ENCODE measurements around the gene TAF4. TPM values are rescaled to one million over a fixed set of nuclear protein-coding genes. Genes with fewer than 3 reads are reported as not detected.

TAF4 gene
- total and polyA plus RNA-seq, 2 donors from 2014 or later = 3.7 to 18.4 TPM

DNA sequence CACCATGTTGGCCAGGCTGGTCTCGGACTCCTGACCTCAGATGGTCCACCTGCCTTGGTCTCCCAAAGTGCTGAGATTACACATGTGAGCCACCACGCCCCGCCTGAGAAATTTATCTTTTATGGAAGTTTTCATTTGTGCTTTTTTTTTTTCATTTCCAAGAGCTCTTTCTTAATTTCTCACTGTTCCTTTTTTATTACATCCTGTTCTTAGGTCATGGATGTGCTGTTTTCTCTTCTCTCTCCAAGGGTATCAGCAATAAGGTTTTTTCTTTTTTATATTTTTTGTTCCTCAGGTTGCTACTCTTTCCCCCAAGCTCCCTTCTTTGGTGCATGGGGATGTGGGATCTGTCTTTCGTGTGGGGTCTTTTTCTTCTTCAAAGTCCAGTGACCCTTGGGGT, 35.4 kb upstream of the TAF4 start:
- Histone ChIP-seq H3K36me3 (ENCODE audit: control insufficient read depth in 2 of 3, insufficient read depth in 3 of 3, low read length in 3 of 3) (no peaks in the 10 kb centered on the region), H3K9me3 (ENCODE audit: control insufficient read depth in 2 of 3, insufficient read depth in 1 of 3, low read length in 3 of 3) (no peaks in the 10 kb centered on the region), H3K4me3 (ENCODE audit: low read length in 3 of 3) (no peak overlapping the region), H3K27ac (ENCODE audit: low read depth in 2 of 2, low read length in 2 of 2) (no peak overlapping the region), H3K4me1 (ENCODE audit: control insufficient read depth in 2 of 3, insufficient read depth in 2 of 3, low read depth in 1 of 3, low read length in 3 of 3) (no peaks in the 10 kb centered on the region), H3K27me3 (ENCODE audit: control insufficient read depth, insufficient read depth, low read length) (no peaks in the 10 kb centered on the region), H3K9ac (ENCODE audit: low read length in 3 of 3) (no peak overlapping the region)
- DNase-seq = no peak
- no peak for FAIRE-seq
- TF ChIP-seq, protein P1, sequence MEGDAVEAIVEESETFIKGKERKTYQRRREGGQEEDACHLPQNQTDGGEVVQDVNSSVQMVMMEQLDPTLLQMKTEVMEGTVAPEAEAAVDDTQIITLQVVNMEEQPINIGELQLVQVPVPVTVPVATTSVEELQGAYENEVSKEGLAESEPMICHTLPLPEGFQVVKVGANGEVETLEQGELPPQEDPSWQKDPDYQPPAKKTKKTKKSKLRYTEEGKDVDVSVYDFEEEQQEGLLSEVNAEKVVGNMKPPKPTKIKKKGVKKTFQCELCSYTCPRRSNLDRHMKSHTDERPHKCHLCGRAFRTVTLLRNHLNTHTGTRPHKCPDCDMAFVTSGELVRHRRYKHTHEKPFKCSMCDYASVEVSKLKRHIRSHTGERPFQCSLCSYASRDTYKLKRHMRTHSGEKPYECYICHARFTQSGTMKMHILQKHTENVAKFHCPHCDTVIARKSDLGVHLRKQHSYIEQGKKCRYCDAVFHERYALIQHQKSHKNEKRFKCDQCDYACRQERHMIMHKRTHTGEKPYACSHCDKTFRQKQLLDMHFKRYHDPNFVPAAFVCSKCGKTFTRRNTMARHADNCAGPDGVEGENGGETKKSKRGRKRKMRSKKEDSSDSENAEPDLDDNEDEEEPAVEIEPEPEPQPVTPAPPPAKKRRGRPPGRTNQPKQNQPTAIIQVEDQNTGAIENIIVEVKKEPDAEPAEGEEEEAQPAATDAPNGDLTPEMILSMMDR (IDR thresholded peaks at IDR 0.05; ENCODE audit: borderline replicate concordance, extremely low read depth, insufficient read depth) = no peak
- intact Hi-C loops (cut with DNase I) = no loop called here

- DNase-seq = no peak
These were observed 32.3 kb upstream of the TAF4 start for GRCh38 chr20:62097881-62098407.

DNA sequence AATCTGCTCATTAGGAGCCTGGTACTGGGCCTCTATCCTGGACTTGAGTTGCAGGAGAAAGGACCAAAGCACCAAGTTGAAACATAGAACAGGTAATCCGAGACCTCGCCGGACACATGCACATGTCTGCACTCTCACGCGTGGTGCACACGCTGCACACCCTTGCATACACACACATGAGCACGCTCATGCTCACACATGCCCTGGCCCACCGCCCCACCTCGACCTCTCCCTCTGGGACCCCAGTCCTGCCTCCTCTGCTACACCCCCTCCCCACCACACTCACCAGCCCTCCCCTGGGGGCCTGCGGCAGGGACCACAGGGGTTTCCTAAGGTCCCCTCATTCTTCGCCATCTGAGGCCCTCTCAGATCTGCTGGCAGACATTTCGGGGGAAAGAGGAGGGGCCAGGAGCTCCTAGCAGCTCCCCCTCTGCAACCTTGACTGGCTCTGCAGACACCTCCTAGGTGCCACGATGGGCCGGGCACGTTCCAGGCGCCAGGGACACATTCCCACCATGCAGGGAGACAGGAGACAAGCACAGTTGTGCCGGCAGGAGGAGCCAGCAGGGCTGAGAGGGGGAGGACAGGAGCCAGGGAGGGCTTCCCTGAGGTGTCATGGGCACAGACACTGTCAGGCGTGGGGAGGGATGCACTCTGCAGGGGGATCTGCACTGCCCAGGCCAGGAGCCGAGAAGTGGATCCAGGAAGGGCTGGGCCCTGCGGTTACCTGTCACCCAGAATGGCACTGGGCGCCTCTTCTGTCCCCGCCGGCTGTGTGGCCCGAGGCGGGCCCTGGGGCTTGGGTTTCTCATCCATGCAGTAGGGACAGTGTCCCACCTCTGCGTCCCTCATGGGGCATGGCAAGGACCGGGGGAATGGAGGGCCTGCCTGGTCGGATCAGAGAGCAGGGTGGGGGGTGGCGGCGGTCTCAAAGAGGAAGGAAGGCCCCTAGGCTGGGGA, 31.0 kb upstream of the TAF4 start:
- no peaks in the 10 kb centered on the region for H3K27me3 ChIP-seq (ENCODE audit: control insufficient read depth, insufficient read depth, low read length)
- no peaks in the 10 kb centered on the region for H3K36me3 ChIP-seq (ENCODE audit: control insufficient read depth in 2 of 3, insufficient read depth in 3 of 3, low read length in 3 of 3)
- no peaks in the 10 kb centered on the region for H3K9me3 ChIP-seq (ENCODE audit: control insufficient read depth in 2 of 3, insufficient read depth in 1 of 3, low read length in 3 of 3)
- H3K4me3 ChIP-seq (ENCODE audit: low read length in 3 of 3) = no peak overlapping the region
- no peaks in the 10 kb centered on the region for H3K4me1 ChIP-seq (ENCODE audit: control insufficient read depth in 2 of 3, insufficient read depth in 2 of 3, low read depth in 1 of 3, low read length in 3 of 3)
- DNase-seq (no peak), FAIRE-seq (no peak)
- H3K27ac ChIP-seq (ENCODE audit: low read depth in 2 of 2, low read length in 2 of 2) = no peak overlapping the region
- no peak overlapping the region for H3K9ac ChIP-seq (ENCODE audit: low read length in 3 of 3)
- TF ChIP-seq, protein P1 (IDR thresholded peaks at IDR 0.05; ENCODE audit: borderline replicate concordance, extremely low read depth, insufficient read depth) = no peak
- intact Hi-C loops (cut with DNase I) = no loop called here

More at GRCh38 chr20:62097881-62098407, 32.3 kb upstream of the TAF4 start:
- no peak overlapping the region for H3K4me3 ChIP-seq (ENCODE audit: low read length in 3 of 3)
- no peaks in the 10 kb centered on the region for H3K4me1 ChIP-seq (ENCODE audit: control insufficient read depth in 2 of 3, insufficient read depth in 2 of 3, low read depth in 1 of 3, low read length in 3 of 3)
- H3K9me3 ChIP-seq (ENCODE audit: control insufficient read depth in 2 of 3, insufficient read depth in 1 of 3, low read length in 3 of 3) = no peaks in the 10 kb centered on the region
- H3K36me3 ChIP-seq (ENCODE audit: control insufficient read depth in 2 of 3, insufficient read depth in 3 of 3, low read length in 3 of 3) = no peaks in the 10 kb centered on the region
- no peaks in the 10 kb centered on the region for H3K27me3 ChIP-seq (ENCODE audit: control insufficient read depth, insufficient read depth, low read length)
- no peak overlapping the region for H3K27ac ChIP-seq (ENCODE audit: low read depth in 2 of 2, low read length in 2 of 2)
- no peak for FAIRE-seq
- H3K9ac ChIP-seq (ENCODE audit: low read length in 3 of 3) = no peak overlapping the region
- intact Hi-C loops (cut with DNase I) = no loop called here
- TF ChIP-seq, protein P1 (IDR thresholded peaks at IDR 0.05; ENCODE audit: borderline replicate concordance, extremely low read depth, insufficient read depth) = no peak

All from kidney (tissue), 14 donors.